Activated CD8-positive, alpha-beta memory T cell treated with anti-CD3 and anti-CD28 coated beads, Interleukin-2, amount 50 U/mL, for 24 hours (primary cell): Measurements from ENCODE around the gene KIF12.

Source experiments
- DNase-seq: peaks from one replicate; pipeline ENCODE4 v3.0.0-alpha.2; 2020; ENCODE audit errors: extremely low read depth

Gene KIF12

DNA sequence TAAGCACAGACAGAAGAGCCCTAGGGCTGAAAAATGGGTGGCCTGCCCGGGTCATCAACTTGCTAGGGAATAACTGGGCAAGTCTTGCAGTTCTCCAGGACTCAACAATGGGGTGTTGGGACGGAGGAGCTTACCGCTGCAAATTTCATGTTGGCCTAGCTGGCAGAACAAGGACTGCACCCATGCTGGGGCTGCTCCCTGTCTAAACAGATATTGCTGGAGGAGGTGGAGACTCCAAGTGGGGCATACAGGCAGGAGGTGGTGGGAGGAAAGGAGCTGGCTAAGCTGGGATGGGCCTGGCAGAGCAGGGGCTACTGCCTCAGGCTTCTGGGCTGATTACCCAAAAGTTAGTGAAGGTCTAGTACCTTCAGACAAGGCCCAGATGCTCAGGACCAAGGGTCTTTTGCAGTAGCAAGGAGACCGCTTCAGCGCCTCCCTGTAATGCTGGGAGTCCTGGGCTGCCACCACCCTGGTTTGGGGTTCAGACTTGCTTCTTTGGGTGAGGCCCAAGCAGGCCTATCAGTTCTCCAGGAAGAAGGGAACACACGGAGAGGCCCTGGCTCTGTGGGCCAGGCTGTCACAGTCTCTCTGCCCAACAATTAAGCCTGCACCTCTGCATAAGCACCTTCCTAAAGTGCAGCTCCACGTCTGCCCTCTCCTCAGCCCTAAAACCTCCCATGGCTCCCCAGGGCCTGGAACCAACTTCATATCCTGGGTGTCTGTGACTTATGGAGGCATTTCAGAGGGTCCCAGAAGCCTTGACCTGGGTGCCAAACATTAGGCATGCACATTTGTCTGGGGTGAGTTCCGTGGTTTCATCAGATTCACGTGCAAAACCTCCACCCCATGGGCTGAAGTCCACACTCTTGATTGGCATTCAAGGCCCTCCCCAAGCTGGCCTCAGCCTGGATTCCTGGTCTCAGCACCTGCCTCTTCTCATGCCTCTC lies 24.2 kb upstream of the KIF12 start:
- DNase-seq = no peak

DNA sequence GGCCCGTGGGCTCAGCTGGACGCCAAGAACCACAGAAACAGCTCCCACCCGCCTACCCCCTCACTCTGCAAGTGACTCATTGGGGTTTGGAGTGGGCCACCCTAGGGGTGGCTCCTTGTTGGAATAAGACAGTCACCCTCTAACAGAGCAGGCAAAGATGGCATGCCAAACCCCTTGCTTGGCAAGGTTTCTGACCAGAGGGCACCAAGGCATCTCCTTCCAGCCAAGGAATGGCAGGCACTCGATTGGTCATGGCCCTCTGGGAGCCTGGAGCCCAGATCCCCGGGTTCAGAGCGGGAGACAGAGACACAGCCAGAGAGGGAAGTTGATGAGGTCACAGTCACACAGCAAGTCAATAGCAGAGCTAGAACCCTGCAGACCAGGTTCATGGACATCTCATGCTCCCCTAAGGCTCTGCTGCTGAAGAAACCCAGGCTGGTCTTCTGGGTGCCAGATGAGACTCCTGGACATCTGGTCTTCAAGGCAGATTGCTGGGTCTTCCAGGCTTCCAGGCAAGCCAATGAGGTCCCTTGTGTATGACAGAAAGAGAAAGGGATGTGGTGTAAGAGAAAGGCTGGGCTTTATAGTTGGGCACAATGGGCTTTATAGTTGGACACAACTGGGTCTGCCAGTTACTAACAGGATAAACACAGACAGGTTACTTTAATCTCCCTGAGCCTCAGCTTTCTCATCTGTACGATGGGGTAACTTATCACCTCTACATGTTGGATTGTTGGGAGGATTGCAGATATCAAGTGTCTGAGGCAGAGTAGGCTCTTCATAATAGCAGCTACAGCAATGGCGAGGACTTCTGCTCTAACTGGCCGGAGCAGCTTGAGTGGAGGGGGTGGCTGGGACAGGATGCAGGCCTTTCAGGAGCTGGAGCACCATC lies 23.3 kb upstream of the KIF12 start:
- DNase-seq = no peak

DNA sequence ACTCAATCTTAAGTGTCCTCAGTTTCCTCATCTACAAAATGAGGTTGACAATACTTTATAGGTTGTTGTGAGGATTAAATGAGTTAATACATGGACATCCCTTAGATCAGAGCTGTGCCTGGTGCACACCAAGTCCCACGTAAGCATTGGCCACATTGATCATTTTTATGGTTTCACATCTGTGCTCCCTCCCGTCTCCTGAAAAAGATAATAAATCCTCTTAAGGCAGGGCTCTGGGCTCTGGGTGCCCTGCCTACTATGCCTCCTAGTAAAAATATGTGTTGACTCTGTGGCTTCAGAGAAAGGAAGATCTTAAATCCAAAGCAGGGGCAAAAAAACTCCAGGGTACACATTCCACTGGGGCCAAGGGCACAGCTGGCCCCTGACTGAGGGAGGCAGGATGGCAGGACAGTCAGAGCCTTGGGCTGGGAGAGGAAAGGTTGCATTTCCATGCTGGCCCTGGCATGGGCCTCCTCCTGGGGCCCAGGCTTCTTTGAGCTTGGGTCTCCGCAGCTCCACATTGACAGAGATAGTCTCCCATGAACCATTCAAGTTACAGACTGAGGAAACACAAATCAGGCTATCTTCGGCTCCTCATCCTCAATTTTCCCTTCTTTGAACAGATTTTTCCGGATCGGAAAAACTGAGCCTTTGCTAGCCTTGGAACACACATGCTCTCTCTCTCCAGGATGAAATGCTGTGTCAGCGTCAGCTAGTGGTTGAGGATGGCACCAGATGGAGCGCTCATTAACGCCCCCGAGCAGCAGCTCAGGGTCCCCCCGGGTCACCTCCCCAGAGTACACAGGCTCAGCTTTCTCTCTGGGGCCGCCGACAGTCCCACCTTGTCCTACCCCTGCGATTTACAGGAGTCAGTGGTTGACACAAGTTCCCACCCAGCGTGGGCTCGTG lies 22.4 kb upstream of the KIF12 start:
- DNase-seq = no peak

DNA sequence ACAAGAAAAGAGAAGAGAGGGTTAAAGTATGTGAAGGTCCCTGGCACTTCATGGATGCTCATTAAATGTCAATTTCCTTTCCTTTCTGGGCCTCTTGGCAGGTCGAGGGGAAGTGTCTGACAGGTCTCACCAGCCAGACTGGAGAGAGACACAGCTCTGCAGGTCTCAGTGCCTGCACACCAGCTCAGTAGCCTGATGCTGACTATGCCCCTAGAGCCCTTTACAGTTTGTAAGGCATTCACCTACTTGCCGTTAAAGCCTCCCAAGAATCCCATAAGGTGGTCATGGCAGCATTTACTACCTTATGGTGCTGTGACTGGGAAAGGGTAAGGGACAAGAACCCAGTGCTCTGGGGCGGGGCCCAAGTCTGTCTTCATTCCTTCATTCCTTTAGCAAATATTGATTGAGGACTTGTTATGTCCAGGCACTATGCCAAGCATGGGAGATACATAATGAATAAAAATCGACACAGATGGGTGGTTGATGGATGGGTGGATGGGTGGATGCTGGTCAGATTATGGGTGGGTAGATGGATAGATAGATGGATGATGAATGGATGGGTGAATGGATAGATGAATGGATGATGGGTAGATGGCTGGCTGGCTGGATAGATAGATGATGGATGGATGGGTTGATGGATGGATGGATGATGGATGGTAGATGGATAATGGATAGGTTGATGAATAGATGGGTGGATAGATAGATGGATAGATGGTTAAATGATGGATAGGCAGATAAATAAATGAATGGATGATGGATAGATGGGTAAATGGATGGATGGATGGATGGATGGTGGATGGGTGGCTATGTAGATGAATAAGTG lies 21.3 kb upstream of the KIF12 start:
- no peak for DNase-seq

DNA sequence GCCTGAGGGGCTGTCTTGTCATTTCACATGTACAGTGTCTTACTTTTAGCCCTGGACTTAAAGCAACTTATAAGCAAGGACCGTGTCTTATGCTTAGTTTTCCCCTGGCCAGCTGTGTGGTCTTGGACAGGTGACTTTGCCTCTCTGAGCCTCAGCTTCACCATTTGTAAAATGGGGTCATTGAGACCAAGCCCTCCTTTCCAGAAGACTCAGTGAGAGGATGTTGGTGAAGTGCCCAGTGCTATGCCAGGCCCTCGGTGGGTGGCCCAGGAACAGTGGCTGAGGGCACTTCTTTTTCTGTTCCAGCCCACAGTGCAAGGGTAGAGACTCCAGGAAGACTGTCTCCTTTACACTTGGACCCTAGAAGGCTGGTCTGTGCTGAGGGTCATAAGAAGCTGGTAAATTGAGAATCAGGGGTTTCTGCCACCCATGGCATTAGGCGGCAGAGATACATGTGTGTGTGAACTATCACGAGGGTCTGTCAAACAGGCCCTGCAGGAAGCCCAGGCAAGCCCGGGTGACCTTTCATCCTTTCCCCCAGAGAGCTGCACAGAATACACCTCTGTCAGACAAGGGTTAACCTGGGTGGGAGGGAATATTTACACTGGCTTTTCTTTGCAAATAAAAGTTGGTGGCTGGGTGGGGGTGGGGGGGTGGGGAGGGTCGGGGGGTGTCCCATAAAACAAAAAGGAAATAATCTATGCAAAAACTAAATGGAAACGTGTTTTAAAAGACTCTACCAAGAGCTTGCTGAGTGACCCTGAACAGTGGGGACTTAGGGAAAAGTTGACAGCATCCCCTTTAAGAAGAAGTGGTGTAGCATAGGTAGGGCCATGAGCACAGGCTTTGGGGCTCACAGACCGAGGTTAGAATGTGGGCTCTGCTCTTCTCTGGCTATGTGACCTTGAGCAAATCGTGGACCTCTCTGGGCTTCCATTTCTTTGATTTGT lies 20.4 kb upstream of the KIF12 start:
- DNase-seq = no peak

DNA sequence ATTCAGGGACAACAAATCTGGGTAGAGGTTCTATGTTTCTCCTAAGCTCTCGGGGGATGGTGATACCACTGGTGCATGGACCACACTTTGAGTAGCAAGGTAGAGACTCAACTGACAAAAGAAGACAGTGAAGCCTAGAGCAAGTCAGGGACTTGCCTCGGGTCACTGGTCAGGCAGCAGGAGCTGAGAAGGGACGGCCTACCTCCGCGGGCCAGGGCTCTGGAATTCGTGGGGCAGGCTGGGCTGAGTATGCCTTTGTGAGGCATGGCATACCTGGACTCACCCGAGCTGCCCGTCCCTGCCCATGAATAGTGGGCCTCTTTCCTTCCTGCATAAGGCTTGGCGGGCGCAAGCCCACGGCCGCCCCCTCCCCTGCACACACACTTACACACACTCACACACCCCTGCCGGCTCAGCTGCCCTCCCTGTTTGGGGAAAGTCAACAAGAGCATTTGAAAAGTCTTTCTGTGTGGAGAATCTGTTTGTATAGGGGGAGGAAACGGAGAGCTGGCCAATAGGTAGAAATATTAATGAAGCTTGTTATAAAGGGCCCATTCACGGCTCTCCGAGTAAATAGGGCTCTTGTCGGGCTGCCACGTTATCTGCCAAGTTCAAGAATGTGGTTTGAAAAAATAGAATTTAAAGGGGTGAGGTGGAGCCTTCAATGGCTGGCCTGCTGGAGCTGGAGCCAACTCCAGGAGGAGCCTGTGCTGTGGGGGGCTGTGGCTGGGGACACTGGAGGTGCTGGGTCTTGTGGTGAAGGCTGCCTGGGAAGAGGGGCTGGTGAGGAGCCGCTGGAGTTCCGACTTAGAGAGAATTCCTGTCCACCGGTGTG lies 19.1 kb upstream of the KIF12 start:
- no peak for DNase-seq

DNA sequence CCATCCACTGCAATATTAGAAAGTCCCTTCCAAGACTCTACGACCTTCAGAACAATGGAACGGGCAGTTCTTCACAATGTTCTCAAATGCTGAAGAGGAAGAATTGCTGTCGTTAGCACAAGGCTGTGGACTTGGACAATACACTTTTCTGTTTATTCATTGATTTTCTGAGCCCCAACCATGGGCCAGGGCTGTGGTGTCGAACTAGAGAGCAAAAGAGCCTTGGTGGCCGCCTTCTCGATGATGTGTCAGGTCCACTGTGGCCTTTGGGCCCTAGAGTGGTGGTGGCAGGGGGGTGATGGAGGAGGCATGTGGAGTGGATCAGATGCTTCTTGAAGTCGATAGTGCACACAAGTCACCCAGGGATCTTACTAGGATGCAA lies 18.5 kb upstream of the KIF12 start:
- no peak for DNase-seq

DNA sequence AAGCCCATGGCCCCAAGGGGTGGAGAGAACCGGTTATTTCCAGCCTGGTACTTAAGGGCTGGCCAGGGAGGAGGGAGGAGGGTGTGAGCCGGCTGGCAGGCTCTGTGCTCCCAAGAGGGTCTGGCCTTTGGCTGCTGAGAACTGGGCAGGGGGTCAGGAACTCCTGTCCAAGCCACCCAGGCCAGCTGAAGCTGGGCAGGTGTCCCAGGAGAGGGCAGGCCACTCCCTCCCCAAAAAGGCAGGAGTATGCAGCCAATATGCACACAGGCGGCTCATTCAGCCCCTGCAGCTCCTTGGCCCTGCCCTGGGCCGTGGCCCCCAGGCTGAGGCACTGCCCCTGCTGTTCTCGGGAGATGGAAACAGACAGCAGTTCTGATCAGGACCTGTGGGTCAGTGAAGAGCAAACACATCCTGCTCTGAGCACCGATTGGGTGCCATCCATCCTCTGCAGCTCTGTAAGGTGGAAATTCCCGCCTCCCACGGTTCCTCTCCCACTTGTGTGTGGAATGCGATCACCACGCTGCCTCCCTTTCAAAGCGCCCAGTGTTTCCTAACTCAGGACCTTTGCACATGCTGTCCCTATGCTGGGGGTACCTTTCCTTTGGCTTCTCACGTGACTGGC lies 17.1 kb upstream of the KIF12 start:
- DNase-seq = no peak

DNA sequence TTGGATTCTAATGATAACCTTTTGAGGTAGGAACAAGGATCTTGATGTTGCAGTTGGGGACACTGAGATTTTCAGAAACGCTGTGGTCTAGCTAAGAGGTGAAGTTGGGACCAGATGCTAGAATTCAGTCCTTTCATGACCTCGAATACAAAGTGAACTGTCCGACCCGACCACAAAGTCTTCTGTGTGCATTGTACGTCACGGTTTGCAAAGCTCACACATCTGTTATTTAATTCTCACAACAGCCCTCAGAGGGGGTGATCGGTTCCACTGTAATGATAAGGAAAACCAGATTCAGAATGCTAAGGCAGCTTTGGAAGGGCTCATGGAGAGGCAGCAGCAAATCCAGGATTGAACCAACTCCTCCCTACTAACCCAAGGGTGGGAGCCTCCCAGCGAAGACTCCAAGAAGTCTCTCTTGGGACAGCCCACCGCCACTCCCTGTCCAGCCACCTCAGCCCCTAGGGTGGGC lies 16.6 kb upstream of the KIF12 start:
- DNase-seq = no peak

DNA sequence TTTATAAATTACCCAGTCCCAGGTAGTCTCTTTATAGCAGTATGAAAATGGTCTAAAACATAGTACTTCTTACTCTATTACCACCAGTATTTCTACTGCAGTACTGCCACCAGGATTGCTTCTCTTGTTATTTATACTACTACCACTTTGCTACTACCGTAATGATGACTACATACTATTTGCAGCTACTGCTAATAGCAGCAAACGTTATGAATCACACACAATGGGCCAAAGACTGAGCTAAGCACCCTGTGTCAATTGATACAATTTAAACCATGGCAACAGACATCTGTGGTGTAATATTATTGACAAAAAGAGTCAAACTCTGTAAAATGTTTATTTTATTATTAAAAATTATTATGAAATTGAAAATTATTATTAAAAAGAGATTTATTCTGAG lies 15.3 kb upstream of the KIF12 start:
- no peak for DNase-seq

DNA sequence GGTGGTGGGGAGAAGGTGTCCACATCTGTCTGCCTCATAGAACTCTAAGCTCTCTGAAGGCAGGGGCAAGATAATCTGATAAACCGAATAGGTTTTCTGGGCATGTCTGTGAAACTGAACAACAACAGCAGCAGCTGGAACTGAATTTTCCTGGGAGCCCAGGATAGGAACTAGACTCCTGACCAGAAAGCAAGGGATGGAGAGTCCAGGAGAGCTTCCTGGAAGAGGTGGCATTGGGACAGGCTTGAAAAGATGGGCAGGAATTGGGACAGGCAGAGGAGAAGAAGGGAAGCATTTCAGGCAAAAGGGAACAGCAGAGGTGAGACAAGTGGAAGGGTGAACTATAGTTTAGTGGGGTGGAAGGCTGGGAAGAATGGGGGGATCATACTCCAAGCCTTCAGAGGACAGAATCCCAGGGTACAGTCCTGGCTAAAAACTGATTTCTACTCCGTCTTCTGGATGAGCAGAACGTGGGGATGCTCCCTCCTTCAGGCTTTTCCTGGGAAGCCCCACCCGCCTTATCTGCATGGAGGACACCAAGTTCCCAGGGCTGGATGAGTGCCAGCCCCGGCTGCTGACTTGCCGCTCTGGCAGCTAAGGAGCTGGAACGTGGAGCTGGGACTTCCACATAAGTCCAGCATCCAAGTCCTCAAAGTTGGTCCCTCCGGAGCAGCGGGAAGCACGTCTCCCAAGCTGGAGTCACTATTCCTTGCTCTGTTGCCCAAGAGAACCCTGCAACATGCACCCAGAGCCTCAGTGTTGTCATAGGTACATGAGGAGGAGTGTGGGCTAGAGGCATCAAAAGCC lies 13.9 kb upstream of the KIF12 start:
- DNase-seq = no peak

DNA sequence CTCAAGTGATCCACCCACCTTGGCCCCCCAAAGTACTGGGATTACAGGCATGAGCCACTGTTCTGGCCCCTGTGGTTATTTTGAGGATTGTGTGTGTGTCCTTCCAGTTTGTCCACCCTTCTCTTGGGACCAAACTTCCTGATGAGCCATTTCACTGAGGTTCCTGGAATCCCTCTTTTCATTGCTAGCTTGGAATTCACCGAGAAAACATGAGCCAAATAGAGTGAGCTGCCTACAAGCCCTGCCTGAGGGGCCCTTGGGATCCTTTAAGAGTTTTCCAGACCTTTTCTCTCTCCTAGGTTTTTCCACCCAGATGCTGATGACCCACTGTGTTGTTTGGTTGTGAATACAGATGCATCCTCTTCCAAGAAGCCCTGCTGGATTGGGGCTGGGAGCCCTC lies 13.2 kb upstream of the KIF12 start:
- no peak for DNase-seq

DNA sequence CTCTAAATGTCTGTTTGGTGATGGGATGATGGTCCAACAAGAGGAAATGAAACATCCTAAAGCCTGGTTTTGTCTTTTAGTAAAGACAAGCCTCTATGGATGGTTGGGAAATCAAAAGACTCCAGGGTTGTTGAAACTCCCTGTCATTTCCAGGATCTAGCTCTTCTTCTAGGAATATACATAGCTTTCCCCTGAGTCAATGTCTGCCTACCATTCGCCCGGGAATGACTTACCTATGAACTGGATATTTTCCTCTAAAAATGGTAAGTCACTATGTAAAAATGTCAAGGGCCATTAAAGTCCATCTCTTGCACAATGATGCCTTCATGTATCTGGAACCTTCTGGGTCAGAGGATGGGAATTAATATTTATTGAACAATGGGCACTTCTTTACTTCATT lies 11.1 kb upstream of the KIF12 start:
- no peak for DNase-seq

DNA sequence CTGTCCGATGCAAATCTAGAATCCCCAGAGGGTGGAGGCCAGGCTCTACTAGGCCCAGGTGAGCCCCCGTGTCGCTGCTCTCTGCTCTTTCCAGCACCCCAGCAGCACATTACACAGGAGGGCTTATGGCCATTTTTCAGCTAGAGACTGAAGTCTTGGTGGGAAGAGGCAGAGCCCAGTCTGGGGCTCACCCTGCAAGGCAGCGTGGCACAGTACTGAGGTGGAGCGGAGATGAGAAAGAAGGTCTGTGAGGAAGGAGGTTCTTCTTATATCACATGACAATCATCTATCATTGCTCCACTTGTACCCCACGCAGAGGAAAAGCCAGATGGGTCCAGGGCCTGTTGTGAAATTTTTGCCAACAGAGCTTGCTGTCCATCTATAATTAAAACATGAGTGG lies 10.0 kb upstream of the KIF12 start:
- no peak for DNase-seq

DNA sequence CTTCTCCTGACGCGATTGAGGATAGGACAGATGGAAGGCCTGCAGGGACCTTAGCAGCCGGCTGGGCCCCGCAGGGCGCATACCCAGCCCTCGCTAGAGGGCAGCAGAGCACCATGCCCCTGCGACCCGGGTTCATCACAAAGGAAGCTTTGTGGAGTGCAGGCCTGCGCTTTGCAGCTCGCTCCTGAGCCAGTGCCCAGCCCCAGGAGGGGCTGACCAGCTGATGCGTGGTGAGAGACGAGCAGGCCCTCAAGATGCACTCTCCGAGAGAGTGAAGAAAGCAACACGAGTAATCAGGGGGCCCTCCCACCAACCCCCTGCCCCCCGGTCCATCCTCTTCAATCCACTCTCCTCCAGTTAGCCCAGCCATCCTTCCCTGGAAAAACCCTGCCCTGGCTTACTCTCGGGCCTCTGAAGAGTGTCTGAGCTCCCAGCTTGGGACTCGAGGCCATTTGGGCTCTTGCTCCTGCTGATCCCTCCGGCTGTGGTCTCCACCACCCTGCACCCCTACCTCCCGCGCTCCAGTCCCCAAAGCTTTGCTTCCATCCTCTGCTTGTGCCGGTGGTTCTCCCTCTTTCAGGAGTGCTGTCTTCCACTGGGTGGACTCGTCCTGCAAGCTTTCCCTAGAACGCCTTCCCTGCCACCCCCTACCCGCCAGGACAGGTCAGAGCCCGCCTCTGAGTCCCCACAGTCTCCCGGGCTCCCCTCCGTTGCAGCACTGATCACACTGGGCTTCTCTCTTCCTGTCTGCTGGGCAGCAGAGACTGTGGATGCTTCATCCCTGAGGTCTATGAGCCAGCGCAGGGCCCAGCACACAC lies 9.1 kb upstream of the KIF12 start:
- DNase-seq = peak; percentile 13

DNA sequence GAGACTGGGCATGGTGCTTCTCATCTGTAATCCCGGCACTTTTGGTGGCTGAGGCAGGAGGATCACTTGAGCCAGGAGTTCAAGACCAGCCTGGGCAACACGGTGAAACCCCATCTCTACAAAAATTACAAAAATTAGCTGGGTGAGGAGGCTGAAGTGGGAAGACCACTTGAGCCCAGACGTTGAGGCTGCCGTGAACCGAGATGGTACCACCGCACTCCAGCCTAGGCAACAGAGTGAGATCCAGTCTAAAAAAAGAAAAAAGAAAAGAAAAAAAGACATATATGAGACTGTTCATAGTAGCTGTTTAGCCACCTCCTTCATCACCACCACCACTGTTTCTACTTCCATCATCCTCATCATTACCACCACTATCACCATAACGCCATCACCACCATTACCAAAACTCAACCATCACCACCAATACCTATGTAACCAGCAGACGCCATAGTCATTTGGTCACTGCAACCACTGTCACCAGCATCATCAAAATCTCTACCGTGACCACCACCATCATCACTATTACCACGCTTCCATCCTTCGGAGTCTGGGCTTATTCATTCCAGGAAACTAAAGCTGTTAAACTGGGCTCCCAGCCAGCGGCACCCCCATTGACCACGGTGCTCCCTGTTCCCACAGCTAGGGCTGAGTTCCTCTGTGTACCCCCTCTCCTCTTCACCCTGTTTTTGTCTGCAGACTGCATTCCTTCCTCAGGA lies 8.4 kb upstream of the KIF12 start:
- DNase-seq = no peak
